ENCODE results near the gene F8. TPM values are rescaled to one million over a fixed set of nuclear protein-coding genes. Genes with fewer than 3 reads are reported as not detected.
A peak's percentile ranks its signal among the peaks of the same experiment; 100 is the strongest.
"Not testable (repeated sequence)": the region's sequence is repeated elsewhere in the genome, so short reads cannot be mapped to it uniquely, and the experiment has no call there.

The F8 gene
- total and polyA plus RNA-seq, 5 experiments from 2014 or later: 1.1 to 5.5 (median 2.4) TPM

GRCh38 chrX:155027509-155028066, 5.1 kb upstream of the F8 start:
- POLR2A ChIA-PET: interaction anchor here (1.1 to 1.4 kb wide), 7 partner anchors 10 to 189 kb away, joined by 3 to 12 read pairs (median 6); partner anchors contain the start of gene BRCC3
- Mint-ChIP-seq H3K36me3 (peaks cover 0 to 3% (median 0%) of the 10 kb centered on the region in 3 donors), H3K4me3 (peak overlapping the region; percentile 82 to 92 (median 88)), H3K27me3 (no peaks in the 10 kb centered on the region), H3K27ac (peak overlapping the region; percentile 87 to 97 (median 96)), H3K4me1 (peaks cover 8 to 32% (median 16%) of the 10 kb centered on the region in 4 donors), H3K9me3 (no peaks in the 10 kb centered on the region)
- peak in 5 of 10 donors; percentile 0 to 25 (median 10) for DNase-seq
- ATAC-seq: no peak

- peak within 1 kb of the TSS; percentile 82 to 92 (median 88) for H3K4me3 Mint-ChIP-seq
- ATAC-seq (peak; percentile 86 to 92), DNase-seq (peak; percentile 79 to 97 (median 93))
- POLR2A ChIA-PET: interaction anchor here (0.7 to 1.4 kb wide), 9 partner anchors 9 to 190 kb away, joined by 3 to 12 read pairs (median 4); partner anchors contain the start of gene BRCC3
- peaks cover 0 to 3% (median 0%) of the 10 kb centered on the region in 3 donors for H3K36me3 Mint-ChIP-seq
- H3K9me3 Mint-ChIP-seq: no peaks in the 10 kb centered on the region
- H3K4me1 Mint-ChIP-seq: peaks cover 8 to 30% (median 16%) of the 10 kb centered on the region in 4 donors
- no peaks in the 10 kb centered on the region for H3K27me3 Mint-ChIP-seq
- peak within 1 kb of the TSS; percentile 87 to 98 (median 96) for H3K27ac Mint-ChIP-seq
These were observed 4.4 kb upstream of the F8 start, which contains the start of gene FUNDC2 for GRCh38 chrX:155026727-155027508. TSS of gene FUNDC2 (plus strand) at chrX:155026844. CDS start at chrX:155026939, 95 bp downstream.

- peak overlapping the region; percentile 72 to 88 (median 82) for H3K4me3 Mint-ChIP-seq
- peaks cover 0 to 3% (median 0%) of the 10 kb centered on the region in 3 donors for H3K36me3 Mint-ChIP-seq
- H3K9me3 Mint-ChIP-seq: no peaks in the 10 kb centered on the region
- H3K27ac Mint-ChIP-seq: peak overlapping the region; percentile 80 to 98 (median 94)
- peaks cover 8 to 27% (median 15%) of the 10 kb centered on the region in 4 donors for H3K4me1 Mint-ChIP-seq
- no peaks in the 10 kb centered on the region for H3K27me3 Mint-ChIP-seq
- POLR2A ChIA-PET: interaction anchor here (0.7 to 1.4 kb wide), 9 partner anchors 9 to 190 kb away, joined by 3 to 12 read pairs (median 4); partner anchors contain the start of gene BRCC3
- DNase-seq (no peak), ATAC-seq (no peak)
These were observed 3.9 kb upstream of the F8 start for GRCh38 chrX:155026420-155026726.

- POLR2A ChIA-PET: no interaction called here
- DNase-seq: no peak
- H3K27ac Mint-ChIP-seq: peak overlapping the region in 4 of 10 donors; percentile 4 to 41 (median 11)
- H3K4me3 Mint-ChIP-seq: peak overlapping the region in 1 of 10 donors; percentile 30
- no peaks in the 10 kb centered on the region for H3K36me3 Mint-ChIP-seq
- ATAC-seq: no peak
- H3K4me1 Mint-ChIP-seq: peaks cover 7 to 17% (median 10%) of the 10 kb centered on the region in 4 donors
- no peaks in the 10 kb centered on the region for H3K9me3 Mint-ChIP-seq
- no peaks in the 10 kb centered on the region for H3K27me3 Mint-ChIP-seq
These were observed 1.6 kb upstream of the F8 start for GRCh38 chrX:155023907-155024833.

GRCh38 chrX:155020591-155020990, 1.9 kb downstream of the F8 start:
- H3K27ac Mint-ChIP-seq: no peak overlapping the region
- no peak for DNase-seq
- POLR2A ChIA-PET: no interaction called here
- H3K36me3 Mint-ChIP-seq: no peaks in the 10 kb centered on the region
- H3K4me1 Mint-ChIP-seq: peaks cover 0 to 2% (median under 1%) of the 10 kb centered on the region in 4 donors
- H3K9me3 Mint-ChIP-seq: no peaks in the 10 kb centered on the region
- no peak for ATAC-seq
- no peaks in the 10 kb centered on the region for H3K27me3 Mint-ChIP-seq
- no peak overlapping the region for H3K4me3 Mint-ChIP-seq

GRCh38 chrX:155009994-155010472, 12.5 kb downstream of the F8 start:
- ATAC-seq (no peak), DNase-seq (no peak)
- Mint-ChIP-seq H3K4me1 (no peaks in the 10 kb centered on the region), H3K27me3 (no peaks in the 10 kb centered on the region), H3K4me3 (no peak overlapping the region), H3K9me3 (peaks cover 0 to 2% (median 0%) of the 10 kb centered on the region in 9 donors), H3K27ac (no peak overlapping the region), H3K36me3 (no peaks in the 10 kb centered on the region)
- POLR2A ChIA-PET: no interaction called here

GRCh38 chrX:155008578-155008977, 13.9 kb downstream of the F8 start:
- H3K27ac Mint-ChIP-seq, H3K9me3 Mint-ChIP-seq, ATAC-seq, H3K36me3 Mint-ChIP-seq, H3K27me3 Mint-ChIP-seq, H3K4me3 Mint-ChIP-seq, H3K4me1 Mint-ChIP-seq, DNase-seq, POLR2A ChIA-PET: not testable (repeated sequence)

- ATAC-seq, DNase-seq, H3K27ac Mint-ChIP-seq, H3K27me3 Mint-ChIP-seq, H3K4me1 Mint-ChIP-seq, H3K9me3 Mint-ChIP-seq, H3K4me3 Mint-ChIP-seq, POLR2A ChIA-PET, H3K36me3 Mint-ChIP-seq: not testable (repeated sequence)
These were observed 15.4 kb downstream of the F8 start for GRCh38 chrX:155006913-155007671.

- H3K4me1 Mint-ChIP-seq, H3K36me3 Mint-ChIP-seq, H3K27me3 Mint-ChIP-seq, POLR2A ChIA-PET, H3K27ac Mint-ChIP-seq, ATAC-seq, H3K4me3 Mint-ChIP-seq, H3K9me3 Mint-ChIP-seq, DNase-seq: not testable (repeated sequence)
These were observed 16.1 kb downstream of the F8 start for GRCh38 chrX:155006379-155006778.

GRCh38 chrX:155005190-155005589, 17.3 kb downstream of the F8 start:
- ATAC-seq (no peak), DNase-seq (no peak)
- no peak overlapping the region for H3K27ac Mint-ChIP-seq
- peaks cover 0 to 2% (median 0%) of the 10 kb centered on the region in 9 donors for H3K9me3 Mint-ChIP-seq
- H3K36me3 Mint-ChIP-seq: no peaks in the 10 kb centered on the region
- POLR2A ChIA-PET: no interaction called here
- no peak overlapping the region for H3K4me3 Mint-ChIP-seq
- peaks cover 0 to 3% (median 0%) of the 10 kb centered on the region in 5 donors for H3K27me3 Mint-ChIP-seq
- H3K4me1 Mint-ChIP-seq: no peaks in the 10 kb centered on the region

- POLR2A ChIA-PET: no interaction called here
- Mint-ChIP-seq H3K27me3 (peaks cover 0 to 4% (median 0%) of the 10 kb centered on the region in 5 donors), H3K4me1 (no peaks in the 10 kb centered on the region), H3K27ac (no peak overlapping the region), H3K4me3 (no peak overlapping the region), H3K9me3 (no peaks in the 10 kb centered on the region), H3K36me3 (no peaks in the 10 kb centered on the region)
- no peak for DNase-seq
- ATAC-seq: no peak
These were observed 20.6 kb downstream of the F8 start for GRCh38 chrX:155001873-155002272.

- peaks cover 0 to 4% (median 0%) of the 10 kb centered on the region in 5 donors for H3K27me3 Mint-ChIP-seq
- H3K27ac Mint-ChIP-seq: no peak overlapping the region
- no peaks in the 10 kb centered on the region for H3K9me3 Mint-ChIP-seq
- DNase-seq: no peak
- no peak overlapping the region for H3K4me3 Mint-ChIP-seq
- H3K36me3 Mint-ChIP-seq: no peaks in the 10 kb centered on the region
- no peaks in the 10 kb centered on the region for H3K4me1 Mint-ChIP-seq
- POLR2A ChIA-PET: no interaction called here
- ATAC-seq: no peak
These were observed 21.7 kb downstream of the F8 start for GRCh38 chrX:155000841-155001240.
